Hematopoietic multipotent progenitor cell treated with erythropoietin and hydrocortisone succinate and interleukin-3 and kit ligand, for 8 days (in vitro differentiated cells): ENCODE results near the gene SORCS1.
"Not testable (repeated sequence)": the region's sequence is repeated elsewhere in the genome, so short reads cannot be mapped to it uniquely, and the experiment has no call there.

Source experiments
- DNase-seq: peaks from one replicate; pipeline ENCODE4 v3.0.0-alpha.2; 2015

The SORCS1 gene

GRCh38 chr10:106938513-106938912 is 226.0 kb downstream of the SORCS1 start:
- DNase-seq: no peak

GRCh38 chr10:106935978-106936451 is 228.5 kb downstream of the SORCS1 start:
- DNase-seq: peak; percentile 19

- DNase-seq: no peak
Observed at GRCh38 chr10:106931853-106932249, 232.7 kb downstream of the SORCS1 start.

- DNase-seq: no peak
Observed at GRCh38 chr10:106931159-106931852, 233.2 kb downstream of the SORCS1 start.

- DNase-seq: no peak
Observed at GRCh38 chr10:106930751-106931150, 233.8 kb downstream of the SORCS1 start.

GRCh38 chr10:106929291-106929895 is 235.1 kb downstream of the SORCS1 start:
- DNase-seq: no peak

GRCh38 chr10:106928151-106928550 is 236.4 kb downstream of the SORCS1 start:
- not testable (repeated sequence) for DNase-seq

GRCh38 chr10:106925191-106925590 is 239.3 kb downstream of the SORCS1 start:
- no peak for DNase-seq

GRCh38 chr10:106920538-106920937 is 244.0 kb downstream of the SORCS1 start:
- no peak for DNase-seq

- no peak for DNase-seq
Observed at GRCh38 chr10:106919871-106920282, 244.6 kb downstream of the SORCS1 start.

- no peak for DNase-seq
Observed at GRCh38 chr10:106917452-106918055, 247.0 kb downstream of the SORCS1 start.

- DNase-seq: no peak
Observed at GRCh38 chr10:106914016-106914415, 250.5 kb downstream of the SORCS1 start.

- DNase-seq: no peak
Observed at GRCh38 chr10:106913348-106913747, 251.2 kb downstream of the SORCS1 start.

- no peak for DNase-seq
Observed at GRCh38 chr10:106911096-106911495, 253.4 kb downstream of the SORCS1 start.

GRCh38 chr10:106910666-106911065 is 253.8 kb downstream of the SORCS1 start:
- no peak for DNase-seq

- DNase-seq: no peak
Observed at GRCh38 chr10:106908225-106908624, 256.3 kb downstream of the SORCS1 start.

GRCh38 chr10:106904209-106904608 is 260.3 kb downstream of the SORCS1 start:
- DNase-seq: no peak

GRCh38 chr10:106903180-106903579 is 261.3 kb downstream of the SORCS1 start:
- no peak for DNase-seq

- DNase-seq: no peak
Observed at GRCh38 chr10:106900016-106900652, 264.4 kb downstream of the SORCS1 start.

GRCh38 chr10:106898446-106898845 is 266.1 kb downstream of the SORCS1 start:
- DNase-seq: no peak

GRCh38 chr10:106897719-106898118 is 266.8 kb downstream of the SORCS1 start:
- DNase-seq: no peak

GRCh38 chr10:106894692-106895091 is 269.8 kb downstream of the SORCS1 start:
- no peak for DNase-seq

GRCh38 chr10:106877574-106877973 is 286.9 kb downstream of the SORCS1 start:
- DNase-seq: no peak

GRCh38 chr10:106874604-106874889 is 290.0 kb downstream of the SORCS1 start:
- no peak for DNase-seq
